Limb (tissue), 2 donors: ENCODE results near the gene TNNT2.

Source experiments
- DNase-seq, 2 donors: peaks; one replicate each; pipeline ENCODE4 v3.0.0-alpha.2; 2016; ENCODE audit errors: extremely low spot score in 2 of 2

TNNT2 gene

GRCh38 chr1:201403359-201403758 is 25.9 kb upstream of the TNNT2 start:
- DNase-seq = no peak

DNA sequence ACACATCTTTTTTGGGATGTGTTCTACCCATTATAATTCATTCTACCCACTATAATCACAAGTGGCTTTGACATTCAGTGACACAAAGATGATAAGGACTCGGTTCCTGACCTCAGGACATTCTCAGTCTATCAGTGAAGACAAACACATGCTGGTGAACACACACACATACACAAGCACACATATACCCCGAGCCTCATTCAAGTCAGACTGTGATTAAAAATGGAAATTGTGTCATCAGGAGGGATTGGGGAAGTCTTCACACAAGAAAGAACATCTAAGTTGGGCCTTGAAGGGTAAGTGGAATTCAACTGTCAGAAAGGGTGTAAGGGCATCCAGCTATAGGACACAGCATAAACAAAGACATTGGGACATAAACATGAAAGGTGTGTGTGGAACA is 24.2 kb upstream of the TNNT2 start:
- no peak for DNase-seq

GRCh38 chr1:201400852-201401230 is 23.4 kb upstream of the TNNT2 start:
- no peak for DNase-seq

DNA sequence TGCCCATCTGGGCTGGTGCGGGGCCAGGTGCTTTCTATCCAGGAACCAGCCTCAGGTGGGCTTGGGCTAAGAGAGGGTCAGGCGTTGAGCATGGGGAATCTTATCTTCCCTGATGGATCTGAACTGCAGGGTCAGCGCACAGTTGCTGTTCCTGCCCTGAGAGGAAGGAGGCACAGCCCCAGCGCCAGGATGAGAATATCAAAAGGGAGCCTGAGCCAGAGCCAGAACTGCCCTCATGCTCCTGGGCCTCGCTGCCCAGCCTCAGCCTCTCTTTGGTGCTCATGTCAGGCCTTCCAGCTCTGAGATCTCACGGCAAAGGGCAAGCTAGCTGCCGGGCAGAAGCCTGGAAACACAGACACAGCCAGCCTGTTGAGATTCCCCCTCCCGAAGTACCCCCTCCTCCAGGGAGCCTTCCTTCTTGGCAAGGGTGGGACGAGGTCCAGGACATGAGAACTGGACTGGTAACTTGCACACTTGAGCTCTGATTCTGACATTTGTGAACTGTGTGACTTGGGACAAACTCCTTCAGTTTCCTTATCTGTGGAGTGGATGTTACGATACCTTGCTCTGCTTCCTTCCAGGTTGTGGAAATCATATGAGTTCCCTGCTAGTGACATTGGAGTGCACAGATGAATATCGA is 22.9 kb upstream of the TNNT2 start:
- no peak for DNase-seq

DNA sequence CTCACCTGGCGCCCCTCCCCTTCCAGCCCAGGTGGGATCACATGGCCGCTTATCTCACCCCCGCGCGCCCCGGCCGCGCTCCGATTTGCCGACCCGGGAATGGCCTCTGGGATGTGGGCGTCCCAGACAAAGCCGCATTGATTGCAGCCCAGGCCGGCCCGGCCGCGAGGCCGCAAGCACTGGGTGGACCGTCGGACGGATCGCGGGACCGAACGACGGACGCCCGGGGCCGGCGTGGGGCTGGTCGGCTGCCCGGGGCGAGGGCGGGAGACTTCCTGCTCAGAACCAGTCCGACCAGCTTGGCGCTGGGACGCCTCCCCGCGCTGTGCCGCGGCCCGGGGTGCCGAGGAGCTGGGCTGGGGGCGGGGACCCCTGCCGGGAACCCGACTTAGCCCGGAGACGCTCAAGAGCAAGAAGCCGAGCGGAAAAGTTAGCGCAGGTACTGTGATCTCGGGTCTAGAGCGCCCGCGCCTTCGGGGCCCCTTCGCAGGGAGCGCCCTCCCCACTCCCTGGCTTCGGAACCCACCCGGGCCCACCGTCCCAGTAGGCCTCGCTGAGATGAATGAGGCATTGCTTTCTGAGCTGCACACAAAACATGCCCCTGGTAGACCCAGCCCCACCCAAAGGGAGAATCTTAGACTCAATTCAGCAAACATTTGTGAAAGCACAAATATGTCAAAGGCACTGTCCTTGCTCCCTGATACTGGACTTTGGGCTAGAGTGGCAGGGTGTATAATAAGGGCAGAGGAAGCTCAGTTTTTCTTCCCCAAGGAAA is 22.1 kb upstream of the TNNT2 start:
- peak in 1 of 2 donors; percentile 58 for DNase-seq

DNA sequence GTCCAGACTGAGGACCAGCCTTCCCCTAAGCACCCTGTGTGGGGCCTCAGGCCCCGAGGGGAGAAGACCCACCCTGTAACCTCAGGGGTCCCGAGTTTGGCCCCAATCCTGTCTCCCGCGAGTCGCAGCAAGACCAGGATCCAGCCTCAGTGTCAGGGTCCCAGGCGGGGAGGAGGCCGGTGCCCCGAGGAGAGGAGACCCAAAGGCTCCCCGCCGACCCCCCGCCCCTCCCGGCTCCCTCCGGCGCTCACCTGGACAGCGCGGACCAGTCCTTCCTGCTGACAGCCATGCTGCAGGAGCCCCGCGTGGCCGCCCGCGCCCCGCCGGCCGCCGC is 21.5 kb upstream of the TNNT2 start, which contains the start of gene LAD1:
LAD1 (minus strand) TSS at position 307 of the 334 bp plus-strand sequence; CDS start at position 289, 18 bp downstream.
- no peak for DNase-seq

GRCh38 chr1:201397675-201398074 is 20.2 kb upstream of the TNNT2 start:
- DNase-seq = no peak

GRCh38 chr1:201396861-201397464 is 19.5 kb upstream of the TNNT2 start:
- no peak for DNase-seq

GRCh38 chr1:201395936-201396335 is 18.5 kb upstream of the TNNT2 start:
- DNase-seq = no peak

DNA sequence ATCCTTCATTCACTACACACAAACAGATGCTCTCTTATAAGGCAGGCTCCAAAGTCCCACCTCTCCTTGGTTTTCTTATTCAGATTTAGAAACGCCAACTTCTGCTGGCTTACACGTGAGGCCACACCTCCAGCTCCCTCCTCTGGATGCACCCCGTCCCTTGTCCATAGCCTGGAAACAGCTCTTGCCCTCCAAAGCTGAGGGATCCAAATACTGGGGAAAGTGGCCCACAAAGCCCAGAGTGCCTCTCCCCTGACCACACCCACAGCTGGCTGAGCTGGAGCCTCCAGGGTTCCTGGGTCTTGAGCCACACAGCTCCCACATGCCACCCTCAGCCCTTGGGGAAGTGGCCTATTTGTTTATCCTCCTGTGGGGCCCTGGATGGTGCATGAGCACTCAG is 17.1 kb upstream of the TNNT2 start:
- no peak for DNase-seq

GRCh38 chr1:201393076-201393475 is 15.6 kb upstream of the TNNT2 start:
- DNase-seq = no peak

DNA sequence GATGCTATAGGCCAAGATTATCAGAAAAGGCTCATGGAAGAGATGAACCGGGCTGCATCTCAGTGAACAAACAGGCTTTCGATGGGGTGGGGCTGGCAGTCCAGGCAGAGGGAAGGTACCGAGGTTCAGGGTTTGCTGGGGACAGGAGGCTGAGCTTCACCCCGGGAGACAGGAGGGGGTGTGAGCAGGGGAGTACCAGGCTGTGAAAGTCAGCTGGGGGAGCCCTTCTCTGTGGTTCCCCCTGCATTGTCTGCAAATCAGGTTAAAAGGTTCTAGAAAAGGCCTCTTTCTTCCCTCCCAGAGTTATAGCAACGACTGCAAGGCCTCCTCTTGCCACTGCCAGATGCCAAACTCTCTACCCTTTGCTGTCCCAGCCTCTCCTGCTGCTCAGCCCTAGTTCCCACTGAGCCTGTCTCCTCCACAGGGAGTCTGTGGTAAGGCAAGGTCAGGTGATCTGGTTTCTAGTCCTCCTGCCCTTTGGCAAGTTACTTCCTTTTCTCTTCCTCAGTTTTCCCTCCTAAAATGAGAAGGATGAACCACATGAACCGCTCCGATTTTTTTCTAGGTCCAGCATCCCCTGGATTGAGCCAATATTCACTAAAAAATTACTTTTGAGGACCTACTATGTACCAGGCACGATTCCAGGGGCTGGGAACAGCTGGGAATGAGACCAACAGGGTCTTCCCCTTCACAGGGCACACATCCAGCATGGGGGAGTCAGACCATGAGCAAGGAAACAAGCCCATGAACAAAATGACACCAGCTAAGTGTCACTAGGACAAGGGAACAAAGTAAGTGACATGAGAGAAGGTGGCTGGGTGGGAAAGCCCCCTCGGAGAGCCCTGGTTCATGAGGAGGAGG is 14.4 kb upstream of the TNNT2 start:
- no peak for DNase-seq

DNA sequence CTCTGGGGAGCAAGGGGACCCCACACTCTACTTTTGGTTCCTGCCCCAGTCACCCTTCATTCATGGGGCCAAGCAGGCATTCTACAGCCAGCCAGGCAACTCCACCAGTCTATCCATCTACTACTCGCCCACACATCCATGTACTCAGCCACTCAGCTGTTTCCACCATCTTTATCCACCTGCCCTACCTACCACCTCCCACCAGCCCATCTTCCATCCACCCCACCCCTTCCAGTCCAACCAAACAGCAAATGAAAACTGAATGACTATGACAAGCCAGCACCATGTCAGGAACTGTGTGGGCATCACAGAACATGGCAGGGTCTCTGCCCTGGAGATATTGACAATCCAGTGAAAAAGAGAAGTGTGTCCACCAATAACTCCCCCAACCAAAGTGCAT is 13.7 kb upstream of the TNNT2 start:
- DNase-seq = no peak

- no peak for DNase-seq
Observed at GRCh38 chr1:201389051-201389450, 11.6 kb upstream of the TNNT2 start.

DNA sequence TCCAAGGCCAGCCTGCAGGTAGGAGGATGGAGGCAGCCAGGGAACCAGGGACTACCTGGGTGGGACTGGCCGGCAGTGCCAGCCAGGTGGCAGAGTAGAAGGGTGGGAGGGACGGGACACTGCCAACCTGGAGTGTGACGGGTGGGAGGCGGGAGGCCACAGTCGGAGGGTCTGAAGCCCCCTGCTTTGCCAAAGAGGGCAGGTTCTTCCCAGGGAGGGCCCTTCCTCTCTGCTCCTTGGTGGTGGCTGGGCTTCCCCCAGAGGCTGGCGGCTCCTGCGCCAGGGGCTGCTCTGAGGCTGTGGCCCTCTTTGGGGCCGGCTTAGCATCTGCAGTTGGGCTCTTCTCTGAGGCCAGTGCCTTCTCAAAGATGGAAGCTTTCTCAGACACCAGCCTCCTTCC is 8.7 kb upstream of the TNNT2 start:
- DNase-seq = no peak

DNA sequence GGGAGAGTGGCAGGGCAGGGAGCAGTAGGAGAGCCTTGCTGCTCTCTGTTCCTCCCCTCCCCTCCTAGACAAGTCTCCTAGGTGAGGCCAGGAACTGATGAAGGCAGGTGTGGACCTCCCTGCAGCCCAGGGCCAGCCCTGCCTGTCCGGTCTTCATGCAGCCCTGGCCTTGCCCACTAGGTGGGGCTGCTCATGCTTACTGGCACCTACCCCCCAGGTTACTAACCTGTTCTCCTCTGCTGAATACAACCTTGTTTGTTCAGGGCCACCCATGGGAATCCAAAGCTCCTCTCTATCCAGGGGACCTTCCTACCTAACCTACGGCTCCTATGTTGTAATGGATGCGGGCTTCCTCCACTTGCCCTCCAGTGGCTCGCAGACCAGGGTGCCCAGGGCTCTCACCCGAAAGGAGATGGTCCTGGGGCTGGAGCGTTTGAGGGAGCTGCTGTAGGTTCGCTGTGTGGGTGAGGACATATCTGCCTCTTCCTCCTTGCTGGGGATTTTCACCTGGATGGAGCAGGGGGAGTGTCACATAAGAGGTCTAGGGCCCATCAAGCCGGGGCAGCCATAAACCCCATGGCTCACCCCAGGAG is 7.9 kb upstream of the TNNT2 start:
- DNase-seq = peak in 1 of 2 donors; percentile 65

GRCh38 chr1:201384406-201384782 is 6.9 kb upstream of the TNNT2 start:
- DNase-seq = peak in 1 of 2 donors; percentile 49

GRCh38 chr1:201383647-201384405 is 6.3 kb upstream of the TNNT2 start:
- DNase-seq = peak; percentile 76 to 82

GRCh38 chr1:201381130-201381529 is 3.6 kb upstream of the TNNT2 start:
- no peak for DNase-seq

DNA sequence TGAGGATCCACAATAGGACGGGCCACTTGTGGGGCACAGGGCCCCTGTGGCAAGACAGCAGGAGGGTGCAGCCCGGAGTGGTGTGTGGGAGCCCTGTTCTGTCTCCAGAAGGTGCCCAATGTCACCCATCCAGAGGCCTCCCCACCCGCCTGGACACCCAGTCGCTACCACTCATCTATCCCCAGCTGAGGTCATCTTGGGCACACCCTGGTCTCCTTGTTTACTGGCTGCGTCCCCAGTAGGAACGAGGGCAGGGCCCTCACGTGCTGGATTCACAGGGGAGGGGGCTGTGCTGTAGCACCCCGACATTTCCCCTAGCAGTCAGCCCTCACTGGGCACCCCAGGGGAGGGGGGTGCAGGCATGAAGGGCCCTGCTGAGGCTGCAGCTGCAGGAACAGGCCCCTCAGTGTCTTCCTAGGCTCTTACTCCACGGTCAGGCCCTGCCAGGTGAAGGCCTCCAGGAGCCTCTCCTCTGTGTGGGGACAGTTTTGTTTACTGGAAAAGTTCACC is 2.3 kb upstream of the TNNT2 start:
- no peak for DNase-seq

GRCh38 chr1:201378804-201379203 is 1.3 kb upstream of the TNNT2 start:
- DNase-seq = no peak
